SU-DHL-6 (cell line): ENCODE data around the gene CERS6.

Experiments
- EZH2phosphoT487 ChIP-seq: fragments of 200-600 bp; sonication (generic), shearing (Covaris generic); conservative IDR thresholded peaks from 2 replicates; pipeline ENCODE4 v1.6.1; 2018; ENCODE audit warnings: mild to moderate bottlenecking, antibody characterized with exemption, low read length, moderate library complexity, mixed read lengths
- TF ChIP-seq, protein P1 (sequence below): fragments of 200-600 bp; sonication (generic); IDR thresholded peaks from one replicate; pipeline ENCODE4 v1.5.1; 2017; ENCODE audit warnings: antibody characterized with exemption, mild to moderate bottlenecking, low read length, moderate library complexity; ENCODE audit not compliant: insufficient read depth, poor library complexity, severe bottlenecking

DNA sequence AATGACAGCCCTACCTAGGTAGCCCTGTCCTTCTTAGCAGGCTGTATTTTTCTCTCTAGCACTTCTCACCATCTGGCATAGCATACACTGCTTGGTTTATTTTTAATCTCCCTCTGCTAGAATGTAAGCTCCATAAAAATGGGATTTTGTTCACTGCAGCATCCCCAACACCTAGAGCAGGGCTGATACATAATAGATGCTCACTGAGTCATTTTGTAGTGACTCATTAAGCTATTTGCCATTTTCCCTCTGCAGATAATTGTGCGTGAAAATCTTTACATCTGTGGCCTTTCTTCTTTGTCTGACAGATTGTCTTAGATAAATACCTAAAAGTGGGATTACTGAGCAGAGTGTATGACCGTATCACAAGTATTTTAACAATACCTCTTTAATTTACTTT lies 82.5 kb downstream of the CERS6 start:
- TF ChIP-seq, protein P1, sequence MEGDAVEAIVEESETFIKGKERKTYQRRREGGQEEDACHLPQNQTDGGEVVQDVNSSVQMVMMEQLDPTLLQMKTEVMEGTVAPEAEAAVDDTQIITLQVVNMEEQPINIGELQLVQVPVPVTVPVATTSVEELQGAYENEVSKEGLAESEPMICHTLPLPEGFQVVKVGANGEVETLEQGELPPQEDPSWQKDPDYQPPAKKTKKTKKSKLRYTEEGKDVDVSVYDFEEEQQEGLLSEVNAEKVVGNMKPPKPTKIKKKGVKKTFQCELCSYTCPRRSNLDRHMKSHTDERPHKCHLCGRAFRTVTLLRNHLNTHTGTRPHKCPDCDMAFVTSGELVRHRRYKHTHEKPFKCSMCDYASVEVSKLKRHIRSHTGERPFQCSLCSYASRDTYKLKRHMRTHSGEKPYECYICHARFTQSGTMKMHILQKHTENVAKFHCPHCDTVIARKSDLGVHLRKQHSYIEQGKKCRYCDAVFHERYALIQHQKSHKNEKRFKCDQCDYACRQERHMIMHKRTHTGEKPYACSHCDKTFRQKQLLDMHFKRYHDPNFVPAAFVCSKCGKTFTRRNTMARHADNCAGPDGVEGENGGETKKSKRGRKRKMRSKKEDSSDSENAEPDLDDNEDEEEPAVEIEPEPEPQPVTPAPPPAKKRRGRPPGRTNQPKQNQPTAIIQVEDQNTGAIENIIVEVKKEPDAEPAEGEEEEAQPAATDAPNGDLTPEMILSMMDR = no peak
- TF ChIP-seq EZH2phosphoT487 = no peak
